LHCN-M2 (cell line): ENCODE measurements around the gene LGALS7. TPM values are rescaled to one million over a fixed set of nuclear protein-coding genes. Genes with fewer than 3 reads are reported as not detected.
A peak's percentile ranks its signal among the peaks of the same experiment; 100 is the strongest.

ENCODE experiments used
- DNase-seq: peaks from one replicate; pipeline ENCODE4 v3.0.0-alpha.2; 2012; ENCODE audit warnings: low read depth
- total RNA-seq: library from RNA; depleted of rRNA; stranded (reverse); fragments of >200 nt; gene quantifications from 2 replicates; pipeline ENCODE4 v1.2.3, GENCODE V29; 2014

LGALS7 gene
- total RNA-seq, 1 experiment from 2014 or later, result not detected

DNA sequence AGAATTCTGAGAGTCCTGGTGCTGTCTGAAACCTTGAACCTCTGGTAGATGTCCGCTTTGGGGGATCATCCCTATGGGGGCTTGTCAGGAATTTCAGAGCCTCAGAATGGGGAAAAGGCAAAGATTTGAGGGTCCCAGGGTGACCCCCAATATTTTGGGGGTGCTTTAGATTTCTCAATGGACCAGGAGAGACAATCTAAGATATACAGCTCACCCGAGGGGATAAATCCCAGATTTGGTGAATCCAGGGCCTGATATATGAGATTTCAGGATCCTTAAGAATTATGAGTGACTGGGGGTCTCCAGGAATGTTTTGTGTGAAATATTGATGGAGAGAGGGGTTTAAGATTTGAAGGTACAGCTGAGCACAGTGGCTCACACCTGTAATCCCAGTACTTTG, 32.4 kb downstream of the LGALS7 start:
- no peak for DNase-seq

DNA sequence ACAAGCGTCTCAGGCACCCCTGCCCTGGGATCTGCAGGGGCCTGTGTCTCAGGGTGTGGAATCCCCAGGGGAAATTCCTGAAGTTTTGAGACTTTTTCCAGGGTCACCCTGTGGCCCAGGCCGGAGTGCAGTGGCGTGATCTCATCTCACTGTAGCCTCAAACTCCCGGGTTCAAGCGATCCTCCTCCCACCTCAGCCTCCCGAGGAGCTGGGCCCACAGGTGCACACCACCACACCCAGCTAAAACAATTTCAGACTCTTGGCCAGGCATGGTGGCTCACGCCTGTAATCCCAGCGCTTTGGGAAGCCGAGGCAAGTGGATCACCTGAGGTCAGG, 33.1 kb downstream of the LGALS7 start:
- no peak for DNase-seq

DNA sequence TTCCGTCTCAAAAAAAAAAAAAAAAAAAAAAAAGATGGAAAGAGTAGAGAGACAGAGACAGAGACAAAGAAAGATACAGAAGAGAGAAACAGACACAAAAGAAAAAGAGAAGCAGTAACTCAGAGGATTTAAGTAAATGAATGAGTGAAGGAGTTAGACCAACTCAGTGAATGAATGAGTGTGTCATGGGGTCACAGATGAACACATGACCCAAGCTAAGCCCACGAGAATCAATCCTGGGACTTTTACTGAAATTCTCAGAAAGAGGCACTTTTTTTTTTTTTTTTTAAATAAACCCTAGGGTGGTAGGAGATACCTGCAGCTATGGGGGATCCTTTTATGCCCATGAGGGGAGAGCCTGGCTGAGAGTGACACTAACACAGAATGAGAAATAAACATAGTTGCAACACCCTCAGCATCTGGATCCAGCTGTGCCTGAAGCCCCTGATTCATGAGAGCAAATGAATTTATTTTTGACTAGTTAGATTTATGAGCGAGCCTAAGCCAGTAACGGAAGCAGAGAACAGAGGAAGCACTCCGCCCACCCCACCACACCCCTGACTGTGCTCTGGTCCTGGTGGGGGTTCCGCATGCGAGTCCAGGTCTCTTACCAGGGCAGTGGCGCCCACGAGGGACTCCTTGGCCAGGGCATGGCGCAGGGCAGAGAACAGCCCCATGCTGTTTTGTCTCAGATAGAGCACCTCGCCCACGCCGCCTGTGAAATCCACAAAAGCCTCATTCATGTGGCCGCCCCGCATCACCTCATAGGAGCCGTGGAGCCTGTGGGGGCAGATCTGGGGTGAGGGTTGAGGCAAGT, 33.7 kb downstream of the LGALS7 start:
- no peak for DNase-seq

DNA sequence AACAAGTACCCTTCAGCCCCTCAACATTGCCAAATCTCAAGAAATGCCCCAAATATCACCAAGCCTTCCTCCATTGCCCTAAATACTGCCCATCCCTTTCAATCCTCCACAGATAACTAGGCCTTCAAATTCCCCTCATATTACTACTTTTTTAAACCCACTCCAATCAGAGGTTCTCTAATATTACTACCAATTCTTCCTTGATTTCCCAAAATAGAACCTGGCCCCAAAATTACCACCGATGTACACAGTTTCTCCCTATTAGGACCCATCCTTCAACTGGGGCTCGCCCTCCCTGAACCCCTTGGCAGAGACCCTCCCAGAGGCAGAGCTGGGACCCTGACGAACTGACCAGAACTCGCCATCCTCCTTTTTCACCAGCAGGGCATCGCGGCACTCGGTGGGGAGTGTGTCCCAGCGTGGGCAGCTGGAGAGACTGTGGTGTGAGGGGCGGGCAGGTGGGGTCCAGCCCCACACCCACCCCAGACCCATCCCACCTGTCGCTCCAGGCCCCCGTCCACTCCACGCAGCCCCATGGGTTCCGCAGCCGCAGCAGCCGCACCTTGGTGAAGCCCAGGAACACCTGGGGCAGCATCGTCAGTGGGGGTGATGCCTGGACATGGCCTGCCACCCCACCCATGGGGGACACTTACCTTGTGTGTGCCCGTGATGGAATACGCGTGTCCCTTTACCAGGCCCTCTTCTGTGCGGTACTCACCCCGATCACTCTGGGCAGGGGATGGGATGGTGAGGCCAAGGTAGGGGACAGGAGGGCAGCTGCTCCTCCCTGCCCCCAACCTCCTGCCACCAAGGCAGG, 35.2 kb downstream of the LGALS7 start:
- DNase-seq, result no peak

DNA sequence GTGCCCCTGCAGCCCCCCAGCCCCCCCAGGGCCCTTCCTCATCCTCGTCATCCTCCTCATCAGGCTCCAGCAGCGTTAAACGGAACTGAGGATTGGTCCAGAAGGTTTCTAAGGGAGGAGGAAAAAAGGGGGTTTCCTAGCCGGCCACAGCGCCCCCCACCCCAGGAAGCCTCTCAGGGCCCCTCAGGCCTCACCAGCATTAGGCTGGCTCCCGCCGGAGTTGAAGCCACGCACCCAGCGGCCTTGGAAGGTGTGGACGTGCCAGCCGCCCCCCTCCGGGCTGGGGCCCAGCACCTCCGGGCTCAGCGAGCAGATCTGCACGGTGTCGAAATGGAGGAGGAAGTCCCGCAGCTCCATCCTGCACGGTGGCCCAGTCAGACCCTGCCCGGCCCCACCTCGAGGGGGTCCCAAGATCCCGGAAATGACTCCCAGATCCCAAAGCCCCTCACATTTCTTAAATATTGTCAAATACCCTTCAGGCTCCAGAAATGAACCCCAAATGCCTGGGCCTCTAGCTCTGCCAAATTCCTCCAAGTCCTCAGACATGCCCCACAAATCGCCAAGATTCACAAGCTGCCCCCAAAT, 35.9 kb downstream of the LGALS7 start:
- DNase-seq, result no peak

DNA sequence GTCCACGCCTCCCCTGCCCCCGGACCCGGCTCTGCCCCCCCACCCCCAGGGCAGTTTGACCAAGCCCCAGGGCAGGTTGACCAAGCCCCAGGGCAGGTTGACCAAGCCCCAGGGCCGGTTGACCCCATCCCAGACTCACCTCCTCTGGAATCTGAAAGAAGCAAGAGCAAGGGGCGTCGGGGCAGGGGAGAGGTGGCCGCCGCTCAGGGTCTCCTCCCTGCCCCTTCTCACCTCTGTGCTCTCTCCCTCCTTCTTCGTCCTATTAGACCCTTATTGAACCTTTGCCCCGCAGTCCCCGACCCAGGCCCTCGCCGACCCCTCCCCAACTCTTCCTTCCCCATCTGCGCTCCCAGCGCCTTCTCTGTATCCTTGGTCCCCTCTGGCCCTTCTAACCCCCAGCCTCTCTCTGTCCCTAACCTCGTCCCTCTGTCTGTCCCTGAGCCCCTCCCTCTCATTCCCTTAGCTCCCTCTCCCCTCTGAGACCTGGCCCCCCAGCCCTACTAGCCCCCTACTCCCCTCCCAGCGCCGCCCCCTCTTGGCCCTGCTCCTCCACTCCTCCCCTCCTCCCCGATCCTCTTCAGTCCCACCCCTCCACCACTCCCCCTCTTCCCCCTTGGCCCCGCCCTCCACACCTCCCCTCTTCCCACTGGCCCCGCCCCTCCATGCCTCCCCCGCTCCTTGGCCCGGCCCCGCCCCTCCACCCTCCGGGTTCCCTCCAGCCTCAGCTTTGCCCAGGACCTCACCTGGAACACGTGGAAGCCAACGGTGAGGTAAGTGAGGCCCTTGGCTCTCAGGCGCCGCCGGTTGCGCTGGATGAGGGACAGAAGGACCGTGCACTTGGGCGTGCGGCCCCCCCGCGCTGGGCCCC, 36.7 kb downstream of the LGALS7 start:
- no peak for DNase-seq

DNA sequence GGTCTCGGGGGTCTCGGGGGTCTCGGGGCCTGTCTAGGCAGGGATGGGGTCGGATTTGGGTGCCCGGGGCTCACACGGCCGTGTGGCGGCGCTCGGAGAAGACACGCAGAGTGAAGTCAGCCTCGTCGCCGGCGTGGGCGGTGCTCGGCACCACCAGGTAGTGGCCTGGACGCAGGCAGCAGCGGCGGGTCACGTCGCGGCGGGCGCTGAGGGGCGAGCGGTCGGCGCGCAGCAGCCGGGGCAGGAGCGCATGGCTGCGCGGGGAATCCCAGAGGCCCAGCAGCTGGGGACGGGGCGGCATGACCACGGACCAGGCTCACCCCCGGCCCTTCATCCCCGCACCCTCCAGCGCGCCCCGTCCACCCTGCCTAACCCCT, 37.3 kb downstream of the LGALS7 start:
- no peak for DNase-seq

DNA sequence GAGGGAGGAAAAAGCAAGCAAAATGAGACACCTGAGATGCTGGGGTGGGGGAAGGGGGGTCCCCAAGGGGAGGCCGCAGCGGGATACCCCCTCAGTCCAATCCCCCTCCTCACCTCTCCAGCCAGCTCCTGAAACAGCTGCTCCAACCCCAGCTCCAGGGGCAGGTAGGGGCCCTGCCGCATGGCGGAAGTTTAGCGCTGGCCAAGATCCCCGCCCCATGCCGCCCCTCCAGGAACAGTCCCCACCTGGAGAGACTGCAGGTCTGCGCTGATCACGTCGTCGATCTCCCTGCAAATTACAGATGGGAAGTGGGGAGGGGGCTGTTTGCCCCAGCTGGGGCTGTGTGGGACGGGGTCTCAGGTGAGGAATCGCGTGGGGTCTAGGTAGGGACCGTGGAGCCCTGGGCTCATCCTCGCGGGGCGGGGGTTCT, 38.0 kb downstream of the LGALS7 start:
- DNase-seq, result no peak

DNA sequence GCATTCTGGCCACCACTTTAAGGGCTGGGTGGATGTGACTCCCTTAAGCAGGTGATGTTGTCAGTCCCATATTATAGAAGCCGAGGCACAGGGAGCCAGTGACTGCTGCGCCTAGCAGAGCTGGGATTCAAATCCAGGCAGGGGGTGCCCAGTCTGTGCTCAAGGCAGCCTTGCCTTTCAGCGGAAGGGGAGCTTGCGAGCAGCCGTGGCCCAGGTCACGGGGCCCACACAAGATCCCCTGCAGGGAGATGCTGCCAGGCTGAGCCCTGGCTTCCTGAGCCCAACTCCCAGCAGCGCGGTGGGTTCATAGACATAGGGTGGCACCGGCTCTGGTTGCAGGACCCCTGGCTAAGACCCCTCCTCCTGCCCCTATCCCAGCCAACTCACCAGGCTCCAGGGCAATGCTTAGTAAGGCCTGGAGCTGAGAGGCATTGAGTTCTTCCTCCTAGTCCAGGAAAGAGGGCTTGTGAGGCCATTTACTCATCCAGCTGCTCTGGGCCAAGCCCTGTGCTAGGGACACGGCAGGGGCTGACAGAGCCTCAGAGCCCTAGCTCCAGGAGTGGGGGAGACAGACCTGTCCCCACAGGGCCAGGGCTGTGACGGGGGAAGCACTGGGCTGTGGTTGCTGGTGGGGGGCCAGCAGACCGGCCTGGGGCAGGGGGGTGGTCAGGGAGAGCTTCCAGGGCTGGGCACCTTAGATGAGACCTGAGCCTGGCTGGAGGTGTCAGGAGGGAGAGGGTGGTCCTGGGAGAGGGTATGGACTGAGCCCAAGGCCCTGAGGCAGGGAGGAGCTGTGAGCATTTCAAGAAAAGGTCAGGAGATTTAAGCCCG, 38.7 kb downstream of the LGALS7 start:
- DNase-seq, result peak; percentile 66

DNA sequence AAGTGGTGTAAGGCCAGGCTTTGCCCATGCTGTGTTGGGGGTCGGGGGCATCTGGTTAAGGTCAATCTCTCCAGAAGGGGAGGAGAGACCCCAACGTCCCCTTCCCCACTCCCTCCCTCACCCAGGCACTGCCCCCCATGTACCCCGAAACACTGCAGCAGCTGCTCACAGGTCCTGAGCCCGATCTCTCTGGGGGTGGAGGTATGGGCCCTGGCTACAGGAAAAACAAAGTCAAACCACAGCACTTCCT, 39.2 kb downstream of the LGALS7 start:
- DNase-seq, result no peak

DNA sequence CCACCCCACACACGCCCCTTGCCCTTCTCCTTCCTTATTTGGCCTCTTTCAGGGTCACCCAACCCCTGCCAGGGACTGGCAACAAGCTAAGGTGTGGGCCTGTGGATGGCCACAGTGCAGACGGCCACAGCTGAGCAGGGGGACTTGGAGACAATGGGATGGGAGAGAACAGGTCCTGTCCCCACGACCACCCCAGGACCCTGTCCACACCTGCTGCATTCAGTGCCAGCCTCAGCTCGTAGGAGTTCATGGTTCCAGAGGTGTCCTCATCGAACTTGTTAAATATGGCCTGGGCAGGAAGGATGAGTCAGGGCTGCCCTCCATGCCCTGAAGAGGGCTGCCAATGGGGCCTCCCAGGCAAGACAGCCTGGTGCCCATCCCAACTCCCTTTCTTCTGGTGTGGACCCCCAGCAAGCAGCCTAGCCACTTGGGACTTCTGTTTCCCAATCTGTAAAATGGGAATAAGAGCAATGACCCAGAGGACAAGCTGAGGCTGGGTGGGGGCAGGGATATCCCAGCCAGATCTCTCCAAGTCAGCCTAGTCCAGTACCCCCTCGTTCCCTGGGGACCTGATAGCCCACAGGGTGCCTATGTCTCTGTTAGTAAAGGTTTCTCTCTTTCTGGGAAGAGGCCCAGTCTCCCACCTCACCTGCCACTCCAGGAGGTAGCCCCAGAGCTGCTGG, 39.7 kb downstream of the LGALS7 start:
- peak; percentile 35 for DNase-seq

DNA sequence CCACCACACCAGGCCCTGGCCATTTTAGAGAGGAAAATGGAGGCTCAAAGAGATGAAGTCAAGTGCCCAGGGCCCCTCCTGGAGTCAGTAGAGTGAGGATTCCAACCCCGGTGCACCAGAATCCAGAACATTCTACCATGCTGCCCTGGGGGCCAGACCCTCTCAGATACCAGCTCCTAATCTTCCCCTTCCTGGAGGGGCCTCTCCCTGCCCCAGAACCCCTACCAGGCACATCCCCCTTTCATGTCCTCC, 40.1 kb downstream of the LGALS7 start:
- no peak for DNase-seq

DNA sequence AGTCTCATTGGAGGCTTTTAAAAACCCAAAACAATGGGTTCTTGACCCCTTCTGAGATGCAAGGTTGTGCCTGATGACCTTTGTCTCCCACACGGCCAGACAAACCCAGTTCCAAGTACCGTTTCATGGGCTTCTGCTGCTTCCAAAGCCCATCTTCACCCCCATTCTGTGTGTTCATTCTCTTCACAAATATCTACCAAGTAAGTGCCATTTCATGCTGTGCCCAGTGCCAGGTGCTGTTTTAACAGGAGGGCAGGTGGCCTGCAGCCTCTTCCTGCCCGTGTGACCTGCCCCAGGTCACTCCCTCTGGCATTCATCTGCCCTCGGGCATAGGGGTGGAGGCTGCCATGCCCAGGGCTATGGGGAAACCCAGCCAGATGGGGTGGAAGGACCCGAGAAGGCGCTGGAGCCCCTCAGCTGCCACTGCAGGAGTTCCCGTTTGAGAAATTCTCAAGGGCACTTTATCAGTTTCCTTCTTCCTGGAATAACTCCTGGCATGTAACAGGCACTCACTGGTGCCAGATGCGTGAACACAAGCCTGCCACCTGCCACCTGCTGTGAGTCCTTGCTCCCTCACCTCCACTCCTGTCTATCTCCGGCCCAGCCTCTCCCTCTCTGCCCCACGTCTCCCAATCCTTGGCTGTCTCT, 41.5 kb downstream of the LGALS7 start:
- no peak for DNase-seq

DNA sequence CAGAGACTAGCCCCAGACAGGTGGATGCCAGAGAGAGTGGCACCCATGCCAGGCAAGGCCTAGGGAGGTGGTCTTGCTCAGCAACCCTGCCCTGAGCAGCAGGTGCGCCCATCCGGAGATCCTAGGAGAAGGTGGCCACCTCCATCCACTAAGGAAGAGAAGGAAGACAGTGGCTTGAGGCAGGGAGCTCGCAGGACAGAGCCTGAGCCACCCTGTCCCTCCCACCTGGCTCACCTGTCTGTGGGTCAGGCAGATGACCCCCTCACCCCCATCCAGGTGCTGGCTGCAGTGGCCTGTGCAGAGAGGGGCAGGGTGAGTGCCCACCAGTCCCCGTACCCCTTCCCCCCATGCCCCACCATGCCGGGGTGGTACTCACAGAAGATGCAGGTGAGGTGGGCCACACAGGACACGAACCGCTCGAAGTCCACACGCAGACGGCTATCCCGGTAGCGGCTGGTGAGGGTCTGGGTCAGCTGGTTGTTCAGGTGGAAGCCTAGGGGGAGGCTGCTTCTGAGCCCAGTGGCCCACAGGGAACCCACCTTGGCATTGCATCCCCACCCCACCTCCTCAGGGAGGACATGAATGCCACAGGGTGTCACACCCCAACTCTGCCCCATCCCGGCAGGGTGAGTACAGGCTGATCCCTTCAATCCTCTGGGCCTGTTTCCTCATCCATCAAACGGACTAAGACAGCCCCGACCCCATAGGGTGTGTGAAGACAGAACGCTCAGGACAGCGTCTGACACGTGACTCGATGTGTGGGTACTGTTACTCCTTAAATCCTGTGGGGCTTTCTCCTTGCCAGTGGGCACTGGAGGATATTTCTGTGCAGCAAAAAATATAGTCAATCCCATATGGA, 42.4 kb downstream of the LGALS7 start:
- DNase-seq, result no peak

DNA sequence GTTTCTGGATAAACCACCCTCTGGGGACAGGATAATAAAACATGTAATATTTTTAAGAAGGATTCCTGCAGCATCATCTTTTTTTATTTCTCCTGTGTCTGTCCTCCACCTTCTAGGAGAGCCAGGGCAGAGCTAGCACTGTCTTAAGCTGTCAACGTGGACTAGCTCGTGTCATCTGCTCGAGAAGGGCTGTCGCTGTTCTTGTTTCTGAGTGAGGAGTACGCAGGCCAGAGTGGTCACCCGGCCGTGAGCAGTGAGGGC, 42.9 kb downstream of the LGALS7 start:
- no peak for DNase-seq

DNA sequence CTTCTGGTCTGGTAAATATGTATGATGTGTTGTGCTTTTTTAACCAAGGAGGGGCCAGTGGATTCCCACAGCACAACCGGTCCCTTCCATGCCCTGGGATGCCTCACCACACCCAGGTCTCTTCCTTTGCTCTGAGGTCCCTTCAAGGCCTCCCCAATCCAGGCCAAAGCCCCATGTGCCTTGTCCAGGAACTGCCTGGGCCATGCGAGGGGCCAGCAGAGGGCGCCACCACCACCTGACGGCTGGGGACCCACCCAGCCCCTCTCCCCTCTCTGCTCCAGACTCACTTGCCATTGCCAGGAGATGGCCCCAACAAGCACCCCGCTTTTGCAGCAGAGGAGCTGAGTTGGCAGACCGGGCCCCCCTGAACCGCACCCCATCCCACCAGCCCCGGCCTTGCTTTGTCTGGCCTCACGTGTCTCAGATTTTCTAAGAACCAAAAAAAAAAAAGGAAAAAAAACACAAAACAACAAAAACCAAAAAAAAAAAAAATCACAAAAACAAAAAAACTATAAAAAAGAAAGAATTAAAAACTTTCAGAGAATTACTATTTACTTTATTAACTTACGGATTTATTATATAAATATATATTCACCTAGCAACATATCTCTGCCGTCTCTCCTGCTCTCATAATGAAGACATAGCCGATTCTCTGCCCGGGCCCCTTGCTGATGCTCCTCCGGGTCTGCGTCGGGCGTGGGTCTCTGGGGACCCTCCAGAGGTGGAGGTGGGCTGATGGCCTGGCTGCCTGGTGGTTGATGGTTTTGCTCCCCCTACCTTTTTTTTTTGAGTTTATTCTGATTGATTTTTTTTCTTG, 43.5 kb downstream of the LGALS7 start:
- DNase-seq, result peak; percentile 46

DNA sequence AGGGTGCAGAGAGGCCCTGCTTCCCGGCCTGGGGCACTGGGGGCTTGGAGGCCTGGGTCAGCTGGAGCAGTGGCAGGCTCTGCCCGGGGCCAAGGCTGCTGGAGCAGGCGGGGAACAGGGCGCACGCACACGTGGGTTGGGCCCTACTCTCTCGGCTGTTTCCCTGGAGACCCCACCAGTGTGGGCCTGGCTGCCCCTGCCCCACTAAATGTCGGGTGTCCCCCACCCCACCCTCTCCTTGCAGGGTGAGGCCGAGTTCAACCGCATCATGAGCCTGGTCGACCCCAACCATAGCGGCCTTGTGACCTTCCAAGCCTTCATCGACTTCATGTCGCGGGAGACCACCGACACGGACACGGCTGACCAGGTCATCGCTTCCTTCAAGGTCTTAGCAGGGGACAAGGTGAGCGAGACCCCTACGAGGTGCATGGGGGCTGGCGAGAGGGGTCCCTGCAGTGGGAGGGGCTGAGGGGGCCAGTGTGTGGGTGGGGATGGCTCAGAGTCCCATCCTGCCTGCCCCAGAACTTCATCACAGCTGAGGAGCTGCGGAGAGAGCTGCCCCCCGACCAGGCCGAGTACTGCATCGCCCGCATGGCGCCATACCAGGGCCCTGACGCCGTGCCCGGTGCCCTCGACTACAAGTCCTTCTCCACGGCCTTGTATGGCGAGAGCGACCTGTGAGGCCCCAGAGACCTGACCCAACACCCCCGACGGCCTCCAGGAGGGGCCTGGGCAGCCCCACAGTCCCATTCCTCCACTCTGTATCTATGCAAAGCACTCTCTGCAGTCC, 44.4 kb downstream of the LGALS7 start:
- no peak for DNase-seq
